ENCODE data around the gene SERPINH1.

SERPINH1 gene

DNA sequence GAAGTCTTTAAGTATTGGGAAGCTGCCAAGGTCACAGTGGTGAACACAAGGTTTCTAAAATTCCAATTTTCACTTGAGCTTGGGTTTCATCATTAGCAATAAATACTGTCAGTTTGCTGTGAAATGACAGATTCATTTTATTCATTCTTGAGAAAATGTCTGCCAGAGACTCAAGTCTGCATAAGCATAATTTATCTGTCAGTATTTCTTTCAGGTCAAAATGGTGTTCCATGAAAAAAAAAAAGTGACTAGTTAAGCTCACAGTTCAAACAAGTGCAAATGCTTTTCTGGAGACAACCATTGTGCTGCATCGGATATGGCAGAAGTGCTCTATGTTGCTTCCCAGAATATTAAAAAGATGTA lies 28.2 kb upstream of the SERPINH1 start:
- DNase-seq = no peak

DNA sequence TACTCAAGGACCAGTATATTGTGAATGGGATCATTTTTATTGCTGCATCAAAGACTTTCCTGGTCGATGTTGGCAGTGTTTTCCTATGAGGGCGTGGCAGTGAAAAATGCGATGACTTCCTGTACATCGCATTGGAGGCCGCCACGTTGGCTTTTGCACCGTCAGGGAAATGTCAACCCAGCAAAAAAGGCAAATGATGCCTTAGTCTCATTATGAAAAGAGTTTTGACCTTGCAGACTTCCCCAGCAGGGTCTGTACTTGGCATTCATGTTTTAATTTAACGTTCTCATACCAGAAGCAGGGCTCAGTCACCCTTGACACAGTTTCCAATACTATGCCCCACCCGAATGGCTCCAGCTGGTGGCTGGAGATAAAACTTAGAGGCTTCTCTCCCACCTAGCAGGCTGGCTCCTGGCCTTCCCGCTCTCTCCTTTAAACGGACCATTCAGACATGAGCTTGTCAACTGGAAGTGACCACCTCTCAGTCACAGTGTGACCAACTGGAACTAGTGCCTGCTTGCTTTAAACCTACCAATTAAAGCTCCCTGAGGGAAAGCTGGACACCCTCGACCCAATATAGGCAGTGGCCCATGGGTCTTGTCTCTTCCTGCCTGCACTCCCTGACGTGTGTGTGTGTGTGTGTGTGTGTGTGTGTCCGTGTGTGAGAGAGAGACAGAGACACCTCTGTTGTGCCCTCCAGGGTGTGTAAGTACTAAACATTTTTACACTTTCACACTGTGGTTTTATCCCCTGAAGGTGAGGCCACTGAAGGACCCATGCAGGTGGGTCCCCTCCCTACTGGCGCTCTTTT lies 27.6 kb upstream of the SERPINH1 start:
- no peak for DNase-seq

- no peak for DNase-seq
These were observed 27.0 kb upstream of the SERPINH1 start for GRCh38 chr11:75535071-75535470.

DNA sequence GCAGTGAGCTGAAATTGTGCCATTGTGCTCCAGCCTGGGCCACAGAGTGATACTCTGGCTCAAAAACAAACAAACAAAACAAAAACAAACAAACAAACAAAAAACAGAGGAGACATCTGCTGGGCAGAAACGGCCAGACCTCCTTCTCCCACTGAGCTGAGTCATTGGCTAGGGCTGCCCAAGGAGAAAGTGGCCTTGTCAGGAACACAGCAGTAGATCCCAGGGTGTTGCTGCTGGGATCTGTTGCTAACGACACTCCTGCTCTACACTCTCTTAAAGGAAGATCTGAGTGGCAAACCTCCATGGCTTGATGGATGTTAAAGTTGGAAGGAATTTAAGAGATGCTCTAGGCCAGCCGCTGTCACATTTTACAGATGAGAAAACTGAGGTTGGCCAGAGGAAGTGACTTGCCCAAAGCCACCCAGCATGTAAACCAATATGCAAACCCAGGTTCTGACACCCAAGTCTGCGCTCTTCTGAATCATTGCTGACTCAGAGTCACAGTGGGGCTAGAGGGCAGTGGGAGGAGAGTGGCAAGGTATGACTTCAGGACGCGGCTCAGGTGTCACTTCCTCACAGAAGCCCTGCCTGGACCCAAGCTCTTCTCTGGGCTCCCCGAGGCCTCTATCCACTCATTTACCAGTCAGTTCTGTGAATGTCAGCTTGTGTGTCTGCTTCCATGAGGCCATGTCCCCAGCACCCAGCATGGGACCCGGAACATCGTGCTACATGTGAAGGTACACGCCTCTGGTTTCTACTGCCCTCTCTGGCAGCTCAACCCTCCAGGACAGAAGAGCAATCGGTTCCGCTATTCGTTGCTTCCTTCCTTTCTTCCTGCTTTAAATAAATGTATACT lies 25.0 kb upstream of the SERPINH1 start:
- DNase-seq = peak; percentile 50

- DNase-seq = no peak
These were observed 24.3 kb upstream of the SERPINH1 start for GRCh38 chr11:75537740-75538139.

- DNase-seq = no peak
These were observed 23.7 kb upstream of the SERPINH1 start for GRCh38 chr11:75538150-75538942.

DNA sequence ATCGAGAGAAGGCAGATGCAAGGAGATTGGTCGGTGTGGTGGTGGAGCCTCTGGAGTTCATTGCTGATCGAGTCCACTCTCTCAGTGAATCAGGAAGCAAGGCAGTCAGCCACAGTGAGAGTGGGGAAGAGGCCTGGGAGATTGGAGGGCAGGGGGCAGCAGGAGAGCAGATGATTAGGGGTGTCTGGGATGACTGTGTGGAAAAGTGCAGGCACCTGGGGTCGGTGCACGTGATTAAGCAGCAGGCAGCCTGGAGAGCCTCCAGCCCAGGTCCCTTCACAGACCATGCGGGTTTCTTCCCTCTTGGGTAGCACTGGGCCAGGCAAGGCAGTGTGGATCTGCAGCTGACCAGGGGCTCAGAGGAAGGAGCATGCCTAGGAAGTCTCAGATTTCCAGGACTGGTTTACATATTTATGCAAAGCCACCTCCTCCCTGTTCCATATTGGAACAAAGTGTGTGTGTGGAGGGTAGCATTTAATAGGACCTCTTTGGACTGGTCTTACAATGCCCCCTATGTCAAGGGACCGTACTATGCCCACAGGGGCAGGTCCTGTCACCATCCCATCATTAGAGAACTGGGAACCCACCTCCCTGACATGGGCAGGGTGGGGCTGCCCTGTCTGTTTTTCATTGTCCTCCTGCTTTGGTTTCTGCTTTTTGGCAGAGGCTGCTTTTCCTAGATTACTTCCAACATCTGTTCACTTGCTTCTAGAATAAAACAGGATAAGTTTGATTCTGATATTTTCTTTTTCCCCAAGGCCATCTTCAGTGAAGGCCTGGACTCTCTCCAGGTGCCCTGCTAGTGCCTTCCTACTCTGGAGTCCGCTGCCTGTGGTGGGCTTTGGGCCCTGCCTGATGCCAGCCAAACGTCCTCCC lies 22.4 kb upstream of the SERPINH1 start:
- no peak for DNase-seq

GRCh38 chr11:75541193-75542087 lies 20.6 kb upstream of the SERPINH1 start:
- DNase-seq = no peak

GRCh38 chr11:75542088-75542438 lies 20.0 kb upstream of the SERPINH1 start:
- DNase-seq = no peak

DNA sequence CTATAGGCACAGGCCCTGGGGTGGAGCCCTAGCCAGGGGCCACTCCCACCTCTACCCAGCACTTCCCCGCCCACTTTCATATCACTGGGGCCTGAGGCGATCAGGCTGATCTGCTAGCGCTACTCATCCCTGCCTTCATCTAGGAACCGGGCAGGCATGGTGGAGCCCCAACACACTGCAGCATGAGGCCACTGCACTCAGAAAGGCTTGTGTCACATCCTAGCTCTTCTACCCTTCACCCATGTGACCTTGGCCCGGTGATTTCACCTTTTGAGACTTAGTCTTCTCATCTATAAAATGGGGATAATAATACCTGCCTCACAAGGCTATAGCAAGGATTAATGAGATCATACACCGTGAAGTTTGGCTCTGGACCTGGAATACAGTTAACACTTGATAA lies 18.2 kb upstream of the SERPINH1 start:
- no peak for DNase-seq

GRCh38 chr11:75547177-75547576 lies 14.9 kb upstream of the SERPINH1 start:
- no peak for DNase-seq

GRCh38 chr11:75547617-75548058 lies 14.4 kb upstream of the SERPINH1 start:
- peak; percentile 44 for DNase-seq

- no peak for DNase-seq
These were observed 13.3 kb upstream of the SERPINH1 start for GRCh38 chr11:75548595-75549272.

GRCh38 chr11:75549370-75549958 lies 12.6 kb upstream of the SERPINH1 start:
- no peak for DNase-seq

GRCh38 chr11:75553182-75553581 lies 8.9 kb upstream of the SERPINH1 start:
- no peak for DNase-seq

- DNase-seq = no peak
These were observed 8.2 kb upstream of the SERPINH1 start for GRCh38 chr11:75553889-75554257.

DNA sequence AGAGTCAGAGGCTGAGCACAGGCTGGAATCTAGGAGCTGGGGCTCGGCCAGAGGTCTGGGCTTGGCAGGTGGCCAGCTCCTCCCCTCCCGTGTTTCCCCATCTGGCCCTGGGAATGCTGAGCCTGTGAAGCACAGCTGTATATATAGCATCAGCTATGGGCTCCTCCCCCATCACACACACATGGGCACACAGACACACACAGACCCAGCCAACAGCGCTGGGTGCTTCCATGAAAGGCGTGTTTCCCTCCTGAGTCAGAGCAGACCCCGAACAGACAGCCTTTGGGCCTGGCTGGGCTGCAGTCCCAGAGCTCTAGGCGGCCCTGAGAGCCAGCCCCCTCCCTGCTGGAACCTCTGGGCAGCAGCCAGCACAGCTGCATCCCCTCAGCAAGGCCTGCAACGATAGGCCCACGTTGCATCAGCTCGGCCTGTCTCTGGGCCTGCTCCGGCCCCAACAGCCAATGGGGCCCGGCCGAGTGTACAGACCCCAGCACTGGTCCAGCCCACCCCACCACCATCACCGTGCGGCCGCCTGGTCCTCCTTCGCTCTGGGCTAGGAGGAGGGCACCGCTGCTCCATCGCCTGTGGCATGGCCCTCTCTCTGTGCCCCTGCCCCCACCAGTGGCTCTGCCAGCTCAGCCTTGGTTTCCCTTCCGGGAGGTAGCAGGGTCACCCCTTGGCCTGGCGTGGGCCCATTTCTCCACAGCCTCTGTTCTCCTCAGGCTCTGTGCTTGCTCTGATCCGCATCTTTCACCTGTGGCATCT lies 7.6 kb upstream of the SERPINH1 start:
- DNase-seq = no peak

GRCh38 chr11:75555079-75555811 lies 6.8 kb upstream of the SERPINH1 start:
- DNase-seq = no peak

- no peak for DNase-seq
These were observed 5.8 kb upstream of the SERPINH1 start for GRCh38 chr11:75556275-75556674.

All from CD4-positive, alpha-beta T cell treated with Interleukin-10 for 1 hour (primary cell).